HS-27A (cell line): ENCODE measurements around the gene PCSK5.
"Not testable (repeated sequence)": the region's sequence is repeated elsewhere in the genome, so short reads cannot be mapped to it uniquely, and the experiment has no call there.

Experiments
- DNase-seq: peaks from one replicate; pipeline ENCODE4 v3.0.0-alpha.2; 2012; ENCODE audit warnings: low read depth, missing footprints

The PCSK5 gene

DNA sequence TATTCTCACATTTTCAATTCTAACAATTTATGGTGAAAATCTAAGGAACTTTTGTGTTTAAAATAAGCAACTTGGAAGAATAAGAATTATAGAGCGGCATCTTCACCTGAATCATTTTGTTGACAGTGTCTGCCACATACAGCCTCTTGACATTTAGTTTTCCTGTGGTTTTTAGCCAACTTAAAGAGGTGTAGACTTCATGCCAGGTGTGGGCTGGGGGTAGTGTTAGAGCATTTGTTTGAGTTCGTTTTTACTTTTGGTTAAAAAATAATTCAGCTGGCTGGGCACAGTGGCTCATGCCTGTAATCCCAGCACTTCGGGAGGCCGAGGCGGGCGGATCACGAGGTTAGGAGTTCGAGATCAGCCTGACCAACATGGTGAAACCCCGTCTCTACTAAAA, 72.8 kb downstream of the PCSK5 start:
- not testable (repeated sequence) for DNase-seq

DNA sequence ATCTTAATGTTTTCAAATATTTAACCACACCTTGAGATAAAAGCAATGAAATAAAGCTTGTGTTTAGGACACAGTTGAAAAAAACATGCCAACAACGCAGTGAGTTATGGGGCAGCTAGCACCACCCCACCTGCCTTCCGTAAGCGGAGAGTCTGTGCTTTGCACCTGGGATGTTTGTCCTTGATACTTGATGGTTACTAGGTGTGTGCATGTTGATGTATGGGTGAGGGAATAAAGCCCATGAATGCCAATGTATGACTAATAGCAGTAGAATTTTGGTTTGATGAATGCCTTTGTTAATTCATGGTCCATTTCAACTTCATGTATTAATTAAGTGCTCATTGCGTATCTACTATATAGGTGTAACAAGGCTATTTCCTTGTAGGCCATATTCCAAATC, 74.0 kb downstream of the PCSK5 start:
- no peak for DNase-seq

DNA sequence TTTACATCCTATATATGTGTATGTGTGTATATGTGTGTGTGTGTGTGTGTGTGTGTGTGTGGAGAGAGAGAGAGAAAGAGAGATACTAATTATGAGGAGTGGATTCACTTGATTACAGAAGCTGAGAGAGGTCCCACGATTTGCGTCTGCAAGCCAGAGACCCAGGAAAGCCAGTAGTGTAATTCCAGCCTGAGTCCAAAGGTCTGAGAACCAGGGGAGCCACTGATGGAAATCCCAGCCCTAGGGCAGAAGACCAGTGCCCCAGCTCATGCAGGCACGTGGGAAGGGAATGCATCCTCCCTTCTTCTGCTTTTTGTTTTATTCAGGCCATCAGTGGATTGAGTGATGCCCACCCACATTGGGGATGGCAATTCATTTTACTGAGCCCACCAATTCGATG, 74.8 kb downstream of the PCSK5 start:
- DNase-seq = no peak

DNA sequence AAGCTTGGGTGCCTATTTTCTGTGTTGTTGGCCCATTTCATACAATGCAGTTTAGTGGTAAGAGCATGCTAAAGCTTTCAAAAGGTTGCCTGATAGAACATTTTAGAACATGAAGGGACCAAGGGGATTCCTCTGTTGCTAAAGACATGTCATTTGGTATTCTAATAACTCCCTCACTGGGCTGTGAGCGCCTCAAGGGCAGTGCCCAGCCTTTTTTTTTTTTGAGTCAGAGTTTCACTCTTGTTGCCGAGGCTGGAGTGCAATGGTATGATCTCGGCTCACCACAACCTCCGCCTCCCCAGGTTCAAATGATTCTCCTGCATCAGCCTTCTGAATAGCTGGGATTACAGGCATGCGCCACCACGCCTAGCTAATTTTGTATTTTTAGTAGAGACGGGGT, 77.1 kb downstream of the PCSK5 start:
- no peak for DNase-seq

DNA sequence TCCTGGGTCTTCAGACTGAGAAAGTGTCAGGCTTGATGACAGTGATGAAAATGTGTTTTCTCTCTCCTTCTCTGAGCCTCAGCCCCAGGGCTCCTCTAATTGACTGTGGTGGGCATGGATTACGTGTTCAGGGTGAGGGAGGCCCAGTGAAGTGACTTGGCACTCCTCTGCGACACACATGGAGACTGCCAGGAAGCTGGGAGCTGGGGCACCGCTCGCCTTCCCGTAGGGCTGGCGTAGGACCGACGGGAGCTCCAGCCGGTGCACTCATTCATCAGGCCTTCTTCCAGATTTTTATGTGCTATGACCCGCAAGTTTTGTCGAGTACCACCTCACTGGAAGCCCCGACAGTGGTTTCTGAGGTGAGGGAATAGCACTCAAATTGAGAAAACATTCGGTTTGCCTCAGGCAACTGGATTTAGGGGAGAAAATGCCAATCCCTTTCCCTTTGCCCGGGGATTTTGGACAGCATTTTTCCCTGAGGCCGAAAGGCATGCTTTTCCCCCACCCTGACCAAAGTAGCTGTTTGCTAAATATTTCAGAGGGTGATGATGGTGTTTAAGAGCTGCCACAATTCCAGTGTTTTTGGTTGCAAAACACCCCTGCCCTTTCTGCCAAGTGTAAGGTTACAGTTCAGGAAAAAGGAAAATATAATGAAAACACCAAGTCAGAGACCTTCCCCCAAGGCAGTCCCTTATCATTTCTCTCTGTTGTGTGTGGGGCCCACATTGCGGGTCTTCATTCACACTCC, 83.7 kb downstream of the PCSK5 start:
- DNase-seq = no peak

DNA sequence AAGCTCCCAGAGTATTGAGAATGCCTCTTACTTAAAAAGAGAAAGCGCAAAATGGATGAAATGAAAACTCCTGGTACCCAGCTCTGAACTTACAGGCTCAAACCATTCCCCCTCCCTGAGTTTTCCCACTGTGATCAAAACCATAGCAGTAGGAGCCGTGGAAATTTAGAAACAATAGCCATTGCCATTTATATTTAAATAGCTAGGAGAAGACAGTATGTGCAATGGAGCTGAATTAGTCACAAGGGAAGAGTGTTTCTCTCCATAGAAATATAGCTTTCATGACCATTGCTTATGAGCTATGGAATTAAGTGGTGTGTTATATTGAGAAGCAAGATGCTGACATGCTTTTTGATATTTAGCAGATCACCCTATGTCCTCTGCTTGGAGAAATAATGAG, 84.6 kb downstream of the PCSK5 start:
- DNase-seq = no peak

DNA sequence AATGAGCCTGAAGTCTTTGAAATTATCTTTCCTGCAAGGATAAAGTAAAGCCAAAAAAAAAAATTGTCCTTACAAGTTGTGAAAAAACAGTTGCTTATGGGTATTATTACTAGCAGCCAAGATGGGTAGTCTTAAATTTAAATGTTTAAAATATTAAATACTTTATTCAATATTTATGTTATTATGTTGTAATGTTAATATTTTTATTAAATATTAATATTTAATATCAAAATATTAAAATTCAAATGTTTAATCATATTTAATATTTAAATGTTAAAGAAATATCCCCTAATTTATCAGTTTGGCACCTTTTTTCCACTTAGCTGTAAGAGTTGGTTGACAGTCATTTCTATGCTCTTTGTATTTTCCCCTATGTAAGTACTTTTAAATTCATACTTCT, 86.1 kb downstream of the PCSK5 start:
- no peak for DNase-seq

DNA sequence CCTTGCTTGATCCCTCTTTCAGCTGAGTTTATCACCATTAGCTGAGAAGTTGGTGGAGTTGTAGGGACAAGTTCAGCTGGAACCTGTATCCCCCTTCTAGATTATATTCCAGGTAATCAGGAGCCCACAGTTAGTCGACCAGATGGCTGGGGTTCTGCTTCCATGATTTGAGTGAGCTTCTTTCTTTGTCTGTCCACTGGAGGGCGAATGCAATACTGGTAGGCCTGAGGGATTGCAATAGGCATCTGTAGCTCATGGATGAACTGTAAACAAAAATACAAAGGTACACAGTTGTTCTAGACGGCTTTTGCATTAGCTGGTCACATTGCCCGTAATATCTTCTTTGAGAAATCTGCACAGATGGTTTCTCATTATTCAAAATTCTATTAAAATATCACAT, 88.9 kb downstream of the PCSK5 start:
- no peak for DNase-seq

DNA sequence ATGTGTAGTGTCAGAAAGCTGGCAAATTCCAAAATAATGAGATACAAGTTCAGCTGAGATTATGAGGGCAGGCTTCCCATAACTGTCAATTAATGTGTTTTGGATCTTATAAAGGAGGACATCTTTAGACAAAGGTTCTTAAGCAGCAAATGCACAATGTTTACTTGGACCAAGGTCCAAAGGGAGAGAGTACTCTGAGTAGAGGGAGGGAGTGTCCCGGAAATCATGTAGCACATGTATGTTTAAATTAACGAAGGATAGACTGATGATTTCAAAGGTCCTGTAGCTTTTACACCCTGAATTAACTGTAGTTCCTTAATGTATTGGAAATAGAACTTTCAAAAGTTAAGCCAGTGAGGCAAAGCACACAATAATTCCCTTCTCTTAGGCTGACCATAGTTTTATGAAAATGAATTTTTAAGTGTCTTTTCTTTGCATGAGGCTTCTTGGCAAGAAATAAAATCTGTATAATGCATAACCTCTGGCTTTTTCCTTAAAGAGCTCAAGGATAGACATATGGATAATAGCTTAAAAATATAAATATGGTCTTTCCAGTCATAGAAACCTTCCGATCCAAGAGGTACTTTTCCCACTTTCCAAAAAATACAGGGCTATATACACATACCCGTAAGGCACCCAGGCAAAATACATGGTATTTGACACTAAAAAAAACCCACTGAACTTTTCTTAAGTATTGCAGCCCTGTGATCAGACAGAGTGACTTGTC, 93.0 kb downstream of the PCSK5 start:
- DNase-seq = no peak

DNA sequence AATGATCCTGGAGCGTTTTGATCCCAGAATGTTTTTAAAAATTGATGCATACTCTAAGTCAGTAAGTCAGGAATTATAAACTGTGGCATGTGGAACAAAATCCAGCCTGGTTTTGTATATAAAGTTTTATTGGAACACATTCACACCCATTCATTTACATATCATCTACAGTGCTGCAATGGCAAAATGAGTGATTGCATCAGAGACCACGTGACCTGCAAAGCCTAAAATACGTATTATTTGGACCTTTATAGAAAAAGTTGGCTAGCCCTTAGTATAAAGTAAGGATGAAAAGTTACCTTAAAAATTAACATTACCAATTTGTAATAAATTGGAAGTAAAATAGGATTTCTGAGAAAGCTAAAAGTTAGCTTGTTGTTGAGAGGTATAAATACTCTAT, 95.0 kb downstream of the PCSK5 start:
- no peak for DNase-seq

DNA sequence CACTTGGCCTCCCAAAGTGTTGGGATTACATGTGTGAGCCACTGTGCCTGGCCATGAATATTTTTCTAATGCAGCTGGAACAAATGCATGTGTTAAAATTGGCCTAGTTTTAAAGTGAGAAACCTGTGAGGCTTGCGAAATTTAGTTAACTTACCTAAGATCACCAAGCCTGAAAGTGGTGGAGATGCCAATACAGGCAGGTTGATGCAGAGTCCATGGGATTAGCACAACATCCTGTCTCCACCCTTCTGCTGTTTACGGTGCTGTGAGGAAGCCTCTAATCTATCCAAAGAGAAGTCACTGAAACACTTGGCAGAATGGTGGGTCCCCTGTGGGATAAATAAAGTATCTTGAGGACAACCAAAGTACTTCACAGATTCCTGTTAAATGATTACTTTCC, 98.2 kb downstream of the PCSK5 start:
- DNase-seq = no peak

DNA sequence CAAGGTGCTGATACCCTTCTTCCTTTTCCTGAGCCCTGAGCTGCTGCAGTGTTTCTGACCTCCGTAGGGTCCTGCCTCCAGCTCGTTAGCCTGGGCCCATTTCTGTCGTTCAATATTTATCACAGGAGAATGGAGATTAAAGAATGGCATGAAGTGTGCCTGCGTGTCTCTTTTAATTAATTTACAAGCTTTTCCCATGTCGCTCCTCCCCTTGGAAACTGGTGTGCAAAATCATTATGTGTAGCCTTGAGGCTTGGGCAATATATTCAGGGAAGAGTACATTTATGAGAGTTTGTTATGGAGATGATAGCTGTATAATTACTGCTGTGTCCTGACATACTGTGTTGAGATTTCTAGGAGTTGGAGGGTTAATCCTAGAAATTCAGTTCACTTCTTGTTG, 99.7 kb downstream of the PCSK5 start:
- no peak for DNase-seq

DNA sequence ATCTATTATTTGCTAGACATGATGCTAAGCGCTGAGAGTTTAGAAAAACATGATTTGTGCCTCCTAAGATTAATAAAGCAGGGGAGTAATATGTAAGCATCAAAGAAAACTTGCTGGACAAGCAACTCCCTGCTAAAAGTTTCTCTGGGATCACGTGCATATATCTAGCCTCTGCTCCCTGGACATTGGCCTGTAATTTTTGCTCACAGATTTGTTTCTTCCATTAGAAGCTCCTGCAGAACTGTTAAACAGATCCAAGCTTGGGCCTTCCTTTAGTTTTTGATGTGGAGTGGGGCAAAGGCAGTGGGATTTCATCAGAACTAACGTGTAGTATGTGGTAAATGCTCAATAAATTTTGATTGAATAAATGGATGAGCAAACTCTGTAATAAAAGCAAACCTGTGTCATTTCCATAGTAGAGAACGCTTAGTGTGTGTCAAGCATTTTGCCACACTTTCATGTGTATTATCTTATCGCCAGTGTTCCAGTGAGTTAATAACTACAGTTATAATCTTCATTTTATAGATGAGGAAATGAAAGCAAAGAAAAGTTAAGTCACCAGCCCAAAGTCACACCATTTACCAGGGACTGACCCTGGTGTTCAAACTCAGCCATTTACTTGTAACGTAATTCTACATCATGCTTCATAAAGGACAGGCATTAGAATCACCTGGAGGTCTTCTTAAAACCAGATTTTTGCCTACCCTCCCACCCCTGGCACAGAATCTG, 100.3 kb downstream of the PCSK5 start:
- DNase-seq = no peak

DNA sequence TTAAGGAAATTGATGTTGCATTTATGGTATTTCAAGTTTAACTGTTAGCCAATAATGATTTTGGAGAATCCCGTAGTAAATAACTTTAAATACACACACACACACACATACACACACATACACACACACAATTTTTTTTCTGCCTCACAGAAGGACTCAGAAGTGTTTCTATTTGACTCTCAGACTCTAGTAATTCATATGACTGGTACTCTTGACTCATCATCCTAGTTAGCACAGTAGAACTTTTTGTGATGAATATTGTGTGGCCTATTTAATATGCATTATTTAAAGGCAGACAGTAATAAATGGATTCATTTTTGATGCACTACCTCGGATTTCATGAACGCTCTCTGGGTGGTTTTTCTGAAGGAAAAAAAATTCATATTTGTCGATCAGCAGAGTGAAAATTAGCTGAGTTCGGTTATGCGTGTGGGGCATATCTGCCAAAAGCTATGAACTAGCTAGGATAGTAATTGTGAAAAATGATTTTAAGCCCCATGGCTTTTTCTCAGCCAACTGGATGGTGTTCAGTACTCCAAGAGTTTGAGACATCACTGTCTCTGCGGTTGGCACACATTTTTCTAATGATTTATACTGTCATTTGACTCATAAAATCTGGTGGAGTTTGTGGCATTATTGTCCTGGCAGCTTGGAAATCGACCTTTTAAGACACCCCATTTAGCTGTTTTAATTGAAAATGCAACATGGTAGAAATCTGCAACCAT, 102.2 kb downstream of the PCSK5 start:
- no peak for DNase-seq

DNA sequence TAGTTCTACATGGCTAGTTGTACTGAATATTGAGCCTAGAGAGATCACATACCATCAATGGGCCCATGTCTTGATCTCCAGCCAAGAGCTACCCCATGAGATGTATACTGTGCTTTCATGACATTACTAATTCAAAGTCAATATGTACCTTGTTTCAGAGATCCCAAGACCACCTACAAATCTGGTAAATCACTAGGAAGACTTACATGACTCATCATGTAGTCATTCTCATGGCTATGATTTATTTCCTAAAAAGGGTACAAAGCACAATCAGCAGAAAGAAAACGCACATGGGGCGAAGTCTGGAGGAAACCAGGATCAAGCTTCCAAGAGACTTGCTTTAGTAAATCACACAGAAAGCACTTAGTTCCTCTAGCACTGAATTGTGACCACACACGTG, 103.0 kb downstream of the PCSK5 start:
- DNase-seq = no peak

DNA sequence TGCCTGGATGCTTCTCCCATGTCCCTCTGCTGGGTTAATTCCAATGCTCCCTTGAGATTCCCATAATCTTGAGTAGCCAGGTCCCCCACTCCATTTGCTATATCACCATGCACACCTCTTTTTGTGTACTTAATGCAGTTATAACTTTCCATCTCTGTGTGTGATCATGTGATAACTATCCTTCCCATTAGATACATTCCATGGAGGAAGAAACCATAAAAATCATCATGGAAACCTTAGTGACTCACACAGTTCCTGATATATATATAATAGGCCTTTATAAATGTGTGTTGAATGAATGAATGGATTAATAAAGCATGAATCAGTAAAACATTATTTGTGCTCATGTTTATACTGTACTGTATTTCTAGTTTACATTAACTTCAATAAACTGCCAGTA, 104.6 kb downstream of the PCSK5 start:
- no peak for DNase-seq

DNA sequence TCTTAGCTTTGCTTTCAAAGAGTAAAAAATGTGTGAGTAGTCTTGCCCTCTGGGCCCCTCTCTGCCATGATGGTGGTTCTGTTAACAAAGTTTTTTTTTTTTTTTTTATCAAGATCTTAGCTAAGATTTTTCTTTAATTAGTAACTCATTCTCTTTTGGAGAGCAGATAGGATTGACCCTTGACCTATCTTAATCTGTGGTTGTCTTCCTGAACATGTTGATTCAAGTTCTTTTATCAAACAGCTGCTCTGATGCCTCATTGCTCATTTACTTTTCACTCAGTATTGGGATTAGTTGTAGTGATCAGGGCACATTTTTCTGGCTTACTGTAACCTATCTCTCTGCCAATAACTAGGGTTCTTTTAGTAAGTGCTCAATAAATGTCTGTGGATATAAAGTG, 106.3 kb downstream of the PCSK5 start:
- DNase-seq = no peak

DNA sequence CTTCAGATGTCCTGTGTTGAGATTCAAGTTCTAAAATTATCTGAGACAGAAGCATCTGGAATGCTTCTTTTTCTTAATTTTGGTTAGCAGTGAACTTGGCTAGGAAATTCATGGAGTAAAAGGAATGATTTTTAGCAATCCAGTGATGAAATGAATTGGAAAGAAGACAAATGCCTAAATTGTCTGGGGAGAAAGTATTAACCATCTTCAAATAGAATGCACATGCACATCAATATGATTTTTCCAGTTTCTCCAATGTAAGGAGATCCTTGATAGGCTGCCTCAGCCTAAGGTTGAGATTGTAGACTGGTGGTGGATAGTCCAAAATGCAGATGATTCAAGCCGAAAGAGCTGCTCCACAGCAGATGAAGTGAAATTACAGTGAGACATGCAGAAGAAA, 106.7 kb downstream of the PCSK5 start:
- no peak for DNase-seq

DNA sequence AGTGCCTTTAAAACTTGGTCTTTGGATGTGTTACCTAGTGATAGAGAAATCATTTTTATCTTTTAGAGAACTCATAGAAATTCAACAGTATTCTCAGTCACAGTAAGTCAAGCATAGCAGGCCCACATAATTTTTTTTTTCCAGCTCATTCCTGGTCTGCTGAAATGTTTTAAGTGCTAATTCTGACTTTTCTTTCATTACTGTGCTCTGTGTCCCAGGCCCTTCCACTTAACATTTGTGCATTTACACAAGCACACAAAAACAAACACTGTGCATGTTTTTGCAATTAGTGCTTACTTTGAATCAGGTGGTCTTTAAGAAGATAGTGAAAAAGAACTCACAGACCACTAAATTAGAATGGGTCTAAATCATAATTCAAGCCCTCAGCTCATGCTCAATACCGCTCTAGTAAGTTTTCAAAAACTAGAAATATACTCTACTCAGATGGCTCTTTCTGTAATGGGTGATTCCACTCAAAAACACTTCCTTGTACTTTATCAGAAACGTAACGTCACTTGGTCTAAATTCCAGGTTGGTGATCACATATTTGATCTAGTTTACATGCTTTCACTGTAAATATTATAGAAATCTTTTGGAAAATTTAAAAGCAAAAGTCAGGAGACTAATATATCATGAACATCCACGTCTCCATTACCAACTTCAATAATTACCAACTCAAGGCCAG, 107.8 kb downstream of the PCSK5 start:
- no peak for DNase-seq

DNA sequence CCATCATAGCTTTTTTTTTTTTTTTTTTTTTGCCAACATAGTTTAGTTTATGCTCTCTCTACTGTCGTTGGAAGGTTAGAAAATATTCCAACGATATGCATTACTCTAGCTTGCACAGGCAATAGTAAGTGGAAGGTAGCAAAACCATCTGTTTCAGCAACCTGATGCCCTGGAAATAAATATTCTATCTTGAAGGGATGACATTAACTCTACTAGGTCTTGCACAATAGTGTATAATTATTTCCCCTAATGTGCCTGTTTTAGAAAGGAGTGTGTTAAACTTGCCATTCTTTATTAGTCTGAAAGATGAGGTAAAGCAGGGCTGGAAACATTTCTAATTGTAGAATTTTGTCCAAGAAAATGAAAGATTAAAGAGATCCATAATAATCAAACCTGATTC, 111.0 kb downstream of the PCSK5 start:
- DNase-seq = no peak

DNA sequence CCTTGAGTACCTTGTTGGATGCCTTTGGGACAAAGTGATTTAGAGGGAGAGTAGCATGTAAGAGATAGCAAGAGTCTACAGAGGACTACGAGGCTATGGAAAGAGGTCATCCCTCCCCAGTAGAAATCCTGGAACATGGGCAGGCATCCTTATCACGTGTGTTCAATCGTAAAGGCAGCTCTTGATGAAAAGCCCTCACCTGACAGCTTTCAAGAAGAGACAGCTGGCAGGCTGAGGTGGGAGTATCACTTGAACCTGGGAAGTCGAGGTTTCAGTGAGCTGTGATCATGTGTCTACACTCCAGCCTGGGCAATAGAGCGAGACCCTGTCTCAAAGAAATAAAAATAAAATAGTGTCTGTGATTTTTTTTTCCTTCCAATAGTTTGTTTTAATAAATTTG, 112.6 kb downstream of the PCSK5 start:
- DNase-seq = no peak

DNA sequence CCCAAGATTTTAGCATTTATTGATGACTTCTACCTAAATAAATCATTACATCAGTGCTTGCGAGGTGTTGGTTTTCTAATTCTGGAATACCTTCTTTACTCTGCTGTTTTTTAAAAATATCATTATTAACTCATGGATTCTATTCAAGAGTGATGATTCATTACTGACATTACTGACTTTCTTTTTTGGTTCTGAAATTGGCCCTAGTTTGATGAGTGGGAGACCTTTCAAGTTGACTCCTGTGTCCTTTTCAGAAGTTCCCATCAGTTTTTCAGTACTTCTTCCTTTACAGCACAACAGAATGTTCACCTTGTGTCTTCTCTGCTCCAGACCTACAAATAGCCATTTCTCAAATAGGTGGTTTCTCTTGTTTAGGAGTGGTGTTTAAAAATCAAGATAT, 114.1 kb downstream of the PCSK5 start:
- no peak for DNase-seq
